ENCODE measurements around the gene EPM2AIP1.

EPM2AIP1 gene

GRCh38 chr3:36944641-36945270 is 48.2 kb downstream of the EPM2AIP1 start, which contains the start of gene TRANK1:
Gene TRANK1, minus strand, starts transcription at chr3:36945054. Its CDS starts 245 bp downstream, at chr3:36944809.
- peak; percentile 56 for DNase-seq

GRCh38 chr3:36944012-36944640 is 48.8 kb downstream of the EPM2AIP1 start:
- DNase-seq, result peak; percentile 54

- DNase-seq, result no peak
These were observed 49.3 kb downstream of the EPM2AIP1 start for GRCh38 chr3:36943601-36944000.

GRCh38 chr3:36942638-36943248 is 50.2 kb downstream of the EPM2AIP1 start:
- no peak for DNase-seq

- no peak for DNase-seq
These were observed 51.3 kb downstream of the EPM2AIP1 start for GRCh38 chr3:36941658-36942057.

- no peak for DNase-seq
These were observed 51.8 kb downstream of the EPM2AIP1 start for GRCh38 chr3:36941162-36941561.

GRCh38 chr3:36937492-36937891 is 55.4 kb downstream of the EPM2AIP1 start:
- no peak for DNase-seq
